AG08395 (cell line): ENCODE measurements around the gene IL15RA.
A peak's percentile ranks its signal among the peaks of the same experiment; 100 is the strongest.
"Not testable (repeated sequence)": the region's sequence is repeated elsewhere in the genome, so short reads cannot be mapped to it uniquely, and the experiment has no call there.

ENCODE experiments used
- DNase-seq: peaks from one replicate; pipeline ENCODE4 v3.0.0; 2012; ENCODE audit warnings: mixed read lengths, low spot score

Gene IL15RA

GRCh38 chr10:5970066-5970465 is 7.3 kb downstream of the IL15RA start:
- no peak for DNase-seq

GRCh38 chr10:5968681-5969453 is 8.5 kb downstream of the IL15RA start:
- DNase-seq, result no peak

DNA sequence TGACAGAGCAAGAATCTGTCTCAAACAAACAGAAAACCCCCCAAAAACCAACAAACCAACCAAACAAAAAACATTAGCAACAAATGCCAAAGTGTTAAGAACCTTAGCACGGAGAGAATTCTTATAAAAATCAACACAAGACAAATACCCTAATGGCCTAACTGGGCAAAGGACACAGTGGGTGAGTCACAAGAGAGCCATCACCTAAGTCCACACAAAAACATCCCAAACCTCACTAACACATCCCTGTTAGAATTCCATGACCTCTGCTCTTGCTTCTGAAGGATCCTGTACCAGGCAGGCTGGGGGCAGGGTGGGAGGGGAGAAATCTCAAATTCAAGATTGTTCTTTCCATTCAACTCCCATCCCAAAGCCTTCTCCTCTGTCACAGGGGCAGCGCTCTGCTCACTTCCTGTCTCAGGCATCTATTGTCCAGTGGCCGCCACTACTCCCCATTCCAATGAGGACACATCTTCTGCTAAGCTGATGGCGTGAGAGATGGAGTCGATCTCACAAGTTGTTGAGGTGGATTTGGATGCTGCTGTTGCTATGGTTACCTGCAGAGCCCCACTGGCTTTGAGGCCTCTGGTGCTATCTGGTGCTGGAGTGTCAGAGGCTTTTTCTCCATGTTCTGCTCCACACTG is 9.2 kb downstream of the IL15RA start:
- DNase-seq, result no peak

DNA sequence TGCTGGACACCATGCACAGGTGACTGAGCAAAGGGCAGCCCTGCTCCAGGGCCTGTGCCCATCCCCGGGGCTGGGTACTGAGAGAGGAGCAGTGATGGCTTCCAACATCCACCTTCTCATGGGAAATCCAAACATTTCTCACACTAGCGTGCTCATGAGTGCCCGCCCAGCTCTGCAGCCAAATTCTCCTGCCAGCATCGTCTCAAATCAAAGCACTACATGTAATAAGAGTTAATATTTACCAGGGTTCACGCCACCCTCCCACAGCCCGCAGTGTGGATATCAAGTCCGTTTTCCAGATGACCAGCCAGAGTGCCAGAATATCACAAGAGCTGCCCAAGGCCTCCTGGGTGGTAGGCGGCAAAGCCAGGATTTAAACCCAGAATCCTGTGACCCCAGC is 12.1 kb downstream of the IL15RA start:
- DNase-seq, result no peak

GRCh38 chr10:5964736-5965135 is 12.6 kb downstream of the IL15RA start:
- DNase-seq, result no peak

DNA sequence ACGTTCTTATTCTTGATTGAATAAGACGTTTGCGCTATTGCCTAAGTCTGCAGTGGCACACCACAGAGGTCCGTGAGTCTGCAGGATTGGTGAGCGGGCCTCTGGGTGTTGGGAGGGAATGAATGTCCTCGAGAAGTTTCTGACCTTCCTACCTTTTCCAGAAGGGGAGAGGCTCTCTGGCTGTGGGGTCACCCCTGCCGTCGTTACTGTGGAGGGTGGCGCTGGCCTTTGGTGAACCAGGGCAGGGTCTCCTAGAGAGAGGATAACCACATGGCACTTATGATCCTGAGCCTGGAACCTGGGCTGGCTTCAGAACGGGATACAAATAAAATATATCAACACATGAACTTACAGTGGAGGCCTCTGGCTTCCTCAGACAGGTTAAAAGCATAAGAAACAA is 13.8 kb downstream of the IL15RA start:
- DNase-seq, result no peak

GRCh38 chr10:5963071-5963470 is 14.3 kb downstream of the IL15RA start:
- DNase-seq, result no peak

DNA sequence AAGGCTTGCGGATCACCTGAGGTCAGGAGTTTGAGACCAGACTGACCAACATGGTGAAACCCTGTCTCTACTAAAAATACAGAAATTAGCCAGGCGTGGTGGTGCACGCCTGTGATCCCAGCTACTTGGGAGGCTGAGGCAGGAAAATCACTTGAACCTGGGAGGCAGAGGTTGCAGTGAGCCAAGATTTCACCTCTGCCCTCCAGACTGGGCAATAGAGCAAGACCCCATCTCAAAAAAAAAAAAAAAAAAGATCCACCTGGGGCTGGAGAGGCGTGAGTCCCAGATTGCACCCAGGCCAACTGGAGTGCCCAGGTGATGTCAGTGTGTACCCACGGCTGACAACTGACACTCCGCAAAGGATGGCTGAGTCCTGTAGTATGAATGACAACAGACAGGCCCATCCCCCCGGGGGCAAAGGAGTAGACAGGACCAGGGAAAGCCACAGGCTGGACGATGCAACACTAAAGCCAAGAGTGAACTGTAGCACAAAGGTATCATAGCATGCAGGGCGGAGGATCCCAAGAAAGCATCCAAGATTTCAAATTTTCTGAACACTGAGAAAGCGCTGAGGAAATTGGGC is 14.9 kb downstream of the IL15RA start:
- DNase-seq, result not testable (repeated sequence)

DNA sequence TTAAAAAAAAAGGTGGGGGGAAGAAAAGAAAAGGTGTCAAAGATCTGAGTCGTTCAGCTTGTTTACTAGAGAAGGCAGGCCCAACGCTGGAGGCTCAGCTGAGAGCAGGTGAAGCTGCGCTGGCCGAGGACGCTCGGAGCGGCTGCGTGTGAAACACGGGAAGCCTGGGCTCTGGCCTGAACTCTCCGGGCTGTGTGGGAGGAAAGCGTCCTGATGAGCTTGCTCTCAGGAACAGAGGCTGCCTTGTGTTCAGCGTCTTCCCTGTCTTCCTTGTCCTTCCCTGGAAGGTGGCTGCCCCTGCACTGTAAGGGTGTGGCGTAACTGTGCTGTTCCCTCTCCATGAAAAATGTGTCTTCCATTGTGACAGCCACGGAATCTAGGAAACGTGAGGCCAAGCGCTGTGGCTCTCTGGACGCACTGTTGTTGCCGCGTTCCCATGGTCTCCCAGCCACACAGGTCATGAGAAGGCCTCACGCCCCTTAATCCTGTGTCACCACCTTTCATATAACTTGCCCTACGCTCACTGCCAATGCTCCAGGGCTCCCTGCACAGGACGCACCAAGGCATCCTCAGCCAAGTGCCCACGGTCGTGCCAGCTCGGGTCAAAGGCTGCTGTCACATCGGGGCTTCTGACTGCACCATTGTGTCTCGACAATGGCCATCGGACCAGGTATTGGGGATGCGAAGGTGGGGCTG is 15.8 kb downstream of the IL15RA start:
- no peak for DNase-seq

DNA sequence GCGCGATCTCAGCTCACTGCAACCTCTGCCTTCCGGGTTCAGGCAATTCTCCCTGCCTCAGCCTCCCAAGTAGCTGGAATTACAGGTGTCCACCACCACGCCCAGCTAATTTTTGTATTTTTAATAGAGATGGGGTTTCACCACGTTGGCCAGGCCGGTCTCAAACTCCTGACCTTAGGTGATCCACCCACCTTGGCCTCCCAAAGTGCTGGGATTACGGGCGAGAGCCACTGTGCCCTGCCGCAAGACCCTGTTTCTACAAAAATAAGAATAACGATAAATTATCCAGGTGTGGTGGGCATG is 16.4 kb downstream of the IL15RA start:
- not testable (repeated sequence) for DNase-seq

DNA sequence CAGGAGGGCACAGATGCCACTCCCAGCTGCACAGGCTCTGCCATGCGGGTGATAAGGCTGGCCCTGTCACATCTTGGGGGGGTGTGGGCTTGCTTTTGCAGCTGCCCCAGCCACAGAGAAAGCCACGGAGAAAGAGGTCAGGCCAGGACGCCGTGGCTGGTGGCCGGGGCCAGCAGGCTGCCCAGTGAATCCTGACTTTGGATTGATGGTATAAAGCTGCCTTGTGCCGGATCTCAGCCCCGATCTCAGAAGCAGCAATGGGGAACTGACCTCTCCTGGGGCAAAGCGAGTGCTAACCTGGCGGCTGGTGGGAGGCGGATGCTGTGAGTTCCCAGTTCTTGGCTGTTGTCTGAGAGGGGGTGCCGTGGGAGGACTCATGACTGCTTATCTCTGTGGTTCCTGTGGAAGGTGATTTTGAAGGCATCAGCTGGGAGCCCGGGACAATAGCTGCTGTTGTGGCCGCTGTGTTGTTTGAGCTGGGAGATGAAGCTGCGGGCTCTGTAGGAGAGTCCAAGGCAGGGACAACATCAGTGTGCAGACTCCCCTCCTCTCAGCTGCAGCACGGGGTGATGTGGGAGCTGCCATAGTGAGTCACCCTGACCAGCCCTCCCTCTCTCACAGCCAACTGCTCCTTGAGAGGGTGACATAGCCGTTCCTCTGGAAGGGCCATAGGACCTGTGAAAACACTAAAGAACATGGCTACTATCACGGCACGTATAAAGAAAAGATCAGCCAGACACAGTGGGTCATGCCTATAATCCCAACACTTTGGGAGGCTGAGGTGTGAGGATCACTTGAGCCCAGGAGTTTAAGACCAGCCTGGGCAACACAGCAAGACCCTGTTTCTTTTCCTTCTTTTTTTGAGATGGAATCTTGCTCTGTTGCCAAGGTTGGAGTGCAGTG is 17.0 kb downstream of the IL15RA start:
- peak; percentile 29 for DNase-seq

DNA sequence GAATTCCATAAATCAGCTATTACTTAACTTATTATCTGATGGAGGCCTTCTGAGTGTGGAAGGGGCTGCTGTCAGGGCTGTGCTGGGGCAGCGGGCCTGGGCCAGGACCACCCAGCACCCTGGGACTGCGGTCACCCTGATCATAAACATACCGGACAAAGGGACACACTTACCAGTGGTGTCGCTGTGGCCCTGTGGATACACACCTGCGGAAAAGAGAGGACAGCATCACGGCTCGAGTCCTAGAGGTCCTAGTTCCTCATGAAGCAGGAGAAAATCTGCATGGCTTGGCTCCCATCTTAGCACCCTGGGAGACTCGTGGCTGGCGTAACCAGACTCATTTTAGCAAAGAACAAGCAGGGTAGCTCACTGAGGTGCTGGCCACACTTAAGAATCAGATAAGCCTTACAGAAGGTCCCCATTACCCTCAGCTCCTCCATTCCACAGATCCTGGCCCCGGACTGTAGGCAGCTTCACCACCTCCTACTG is 17.7 kb downstream of the IL15RA start:
- DNase-seq, result no peak

- DNase-seq, result no peak
These were observed 18.2 kb downstream of the IL15RA start for GRCh38 chr10:5959142-5959541.

- DNase-seq, result no peak
These were observed 18.7 kb downstream of the IL15RA start for GRCh38 chr10:5958675-5959074.

DNA sequence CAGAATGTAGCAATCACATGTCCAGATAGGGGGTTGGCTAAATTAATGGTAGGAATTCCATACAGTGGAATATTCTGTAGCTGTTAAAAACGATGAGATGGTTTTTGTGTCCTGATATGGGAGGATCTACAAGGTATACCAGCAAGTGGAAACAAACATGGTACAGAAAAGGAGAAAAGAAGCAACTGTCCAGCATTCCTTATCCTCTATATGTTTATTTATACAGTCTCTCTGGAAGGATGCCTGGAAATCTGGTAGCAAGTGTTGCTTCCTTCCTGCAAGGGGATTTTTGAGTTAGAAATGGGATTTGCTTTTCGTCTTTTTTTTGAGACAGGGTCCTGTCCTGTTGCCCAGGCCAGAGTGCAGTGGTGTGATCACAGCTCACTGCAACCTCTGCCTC is 19.3 kb downstream of the IL15RA start:
- no peak for DNase-seq

DNA sequence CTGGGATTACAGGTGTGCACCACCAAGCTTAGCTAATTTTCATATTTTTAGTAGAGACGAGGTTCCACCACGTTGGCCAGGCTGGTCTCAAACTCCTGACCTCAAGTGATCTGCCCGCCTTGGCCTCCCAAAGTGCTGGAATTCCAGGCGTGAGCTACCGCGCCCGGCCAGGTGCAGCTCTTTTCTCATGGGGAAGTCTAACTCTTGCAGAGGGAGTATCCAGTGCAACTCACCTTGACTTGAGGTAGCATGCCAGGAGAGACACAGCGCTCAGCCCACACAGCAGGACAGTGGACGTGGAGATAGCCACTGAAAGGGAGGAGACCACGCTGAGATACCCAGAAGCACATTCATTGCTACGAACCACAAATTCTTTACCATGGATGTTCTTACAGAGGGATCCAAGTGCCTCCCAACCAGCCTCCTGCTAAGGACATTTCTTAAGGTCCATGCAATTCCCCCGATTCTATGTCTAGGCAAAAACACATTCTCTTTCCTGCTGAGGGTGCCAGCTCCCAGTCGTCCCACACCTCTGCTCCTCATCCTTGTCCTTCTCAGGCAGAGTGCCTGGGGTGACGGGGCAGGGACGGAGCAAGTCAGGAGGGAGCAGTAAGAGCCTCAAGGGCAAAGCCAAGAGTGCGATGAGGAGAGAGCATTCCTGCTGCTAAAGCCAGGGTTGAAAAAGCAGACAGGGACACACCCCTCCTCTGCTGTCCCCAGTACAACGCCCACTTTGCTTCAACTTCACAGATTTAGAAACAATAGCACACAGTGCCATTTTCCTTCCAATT is 21.0 kb downstream of the IL15RA start:
- no peak for DNase-seq

DNA sequence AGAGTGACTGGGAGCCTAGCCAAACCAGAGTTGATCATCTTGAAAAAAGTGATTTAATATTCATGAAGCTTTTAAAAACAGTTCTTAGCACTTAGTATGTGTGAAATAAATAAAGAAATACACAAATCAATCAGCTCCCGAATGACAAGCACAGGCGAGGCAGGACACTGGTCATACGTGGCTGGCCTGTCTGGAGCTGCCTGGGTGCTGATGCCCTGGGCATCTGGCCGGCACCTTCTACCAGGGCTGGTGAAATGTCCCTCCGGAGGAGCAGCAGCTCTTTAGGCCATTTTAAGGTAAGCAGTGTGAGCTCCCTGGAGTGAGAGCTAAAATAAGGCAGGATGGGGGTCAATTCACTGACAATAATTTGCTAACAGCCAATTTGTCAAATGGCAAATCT is 23.7 kb downstream of the IL15RA start:
- DNase-seq, result no peak

DNA sequence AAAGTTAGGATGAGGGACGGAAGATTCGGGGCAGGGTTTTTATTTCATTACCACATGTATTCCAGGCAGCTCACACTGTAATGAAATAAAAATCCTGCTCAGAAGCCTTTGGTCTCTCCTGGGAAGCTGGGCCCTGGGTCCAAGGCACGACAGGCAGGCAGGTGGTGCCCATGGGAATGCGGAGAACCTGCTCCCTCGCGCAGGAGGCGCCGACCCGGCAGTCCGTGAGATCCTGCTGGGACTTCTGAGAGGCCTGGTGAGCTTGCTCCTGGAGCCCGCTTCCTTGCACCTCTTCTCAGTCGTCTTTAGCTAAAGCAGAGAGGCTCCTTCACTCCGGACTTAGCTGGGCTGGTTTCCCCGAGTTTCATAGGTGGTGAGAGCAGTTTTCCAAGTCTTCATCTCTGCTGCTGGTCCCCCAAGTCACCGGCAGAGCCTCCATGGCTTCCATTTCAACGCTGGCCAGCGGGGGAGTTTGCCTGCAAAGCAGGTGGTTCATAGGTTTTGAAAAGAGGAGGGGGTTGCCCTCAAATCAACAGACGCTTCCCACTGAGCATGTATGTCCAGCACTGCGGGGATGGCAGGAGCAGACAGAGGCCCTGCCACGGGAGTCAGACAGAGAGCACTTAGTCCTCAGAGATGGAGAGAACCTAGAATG is 24.5 kb downstream of the IL15RA start:
- no peak for DNase-seq

- DNase-seq, result no peak
These were observed 25.5 kb downstream of the IL15RA start for GRCh38 chr10:5951721-5952407.

- DNase-seq, result no peak
These were observed 26.1 kb downstream of the IL15RA start for GRCh38 chr10:5951167-5951711.
